KMS-11 (cell line): ENCODE data around the gene SLC48A1.
A peak's percentile ranks its signal among the peaks of the same experiment; 100 is the strongest.

Experiments used
- H2AFZ ChIP-seq: fragments of 200-600 bp; sonication (generic); 2 replicates; pipeline ENCODE4 v1.6.1; 2016; ENCODE audit warnings: antibody characterized with exemption, mixed run types, low read depth
- H3K27ac ChIP-seq: fragments of 200-600 bp; sonication (generic); 2 replicates; pipeline ENCODE4 v1.6.1; 2016; ENCODE audit warnings: mild to moderate bottlenecking, mixed run types
- H3K27me3 ChIP-seq: fragments of 200-600 bp; sonication (generic); 2 replicates; pipeline ENCODE4 v1.6.1; 2017; ENCODE audit warnings: mild to moderate bottlenecking, low read depth, mixed run types, moderate library complexity; ENCODE audit not compliant: insufficient read depth
- H3K36me3 ChIP-seq: fragments of 200-600 bp; sonication (generic); 2 replicates; pipeline ENCODE4 v1.6.1; 2017; ENCODE audit warnings: mild to moderate bottlenecking, mixed run types; ENCODE audit not compliant: insufficient read depth
- H3K4me1 ChIP-seq: fragments of 200-600 bp; sonication (generic); 2 replicates; pipeline ENCODE4 v1.6.1; 2016; ENCODE audit warnings: mild to moderate bottlenecking, low read depth, mixed run types; ENCODE audit not compliant: poor library complexity, severe bottlenecking
- H3K4me2 ChIP-seq: fragments of 200-600 bp; sonication (generic); 2 replicates; pipeline ENCODE4 v1.7.0; 2016; ENCODE audit warnings: mild to moderate bottlenecking, mixed run types
- H3K4me3 ChIP-seq: fragments of 200-600 bp; sonication (generic); IDR thresholded peaks from 2 replicates; pipeline ENCODE4 v1.6.1; 2017; ENCODE audit warnings: low read depth, low read length, mixed read lengths; ENCODE audit not compliant: insufficient read depth
- H3K79me2 ChIP-seq: fragments of 200-600 bp; sonication (generic); 2 replicates; pipeline ENCODE4 v1.6.1; 2016; ENCODE audit warnings: low read depth, mixed run types; ENCODE audit not compliant: insufficient read depth
- H3K9ac ChIP-seq: fragments of 200-600 bp; sonication (generic); 2 replicates; pipeline ENCODE4 v1.6.1; 2016; ENCODE audit warnings: mild to moderate bottlenecking, mixed run types
- H4K20me1 ChIP-seq: fragments of 200-600 bp; sonication (generic); 2 replicates; pipeline ENCODE4 v1.6.1; 2016; ENCODE audit warnings: mild to moderate bottlenecking, mixed run types; ENCODE audit not compliant: insufficient read depth
- TF ChIP-seq, protein P1 (sequence below): fragments of 200-600 bp; sonication (generic); conservative IDR thresholded peaks from 2 replicates; pipeline ENCODE4 v1.6.1; 2017; ENCODE audit warnings: low read depth, mild to moderate bottlenecking, antibody characterized with exemption, low read length, moderate library complexity, mixed read lengths

SLC48A1 gene

DNA sequence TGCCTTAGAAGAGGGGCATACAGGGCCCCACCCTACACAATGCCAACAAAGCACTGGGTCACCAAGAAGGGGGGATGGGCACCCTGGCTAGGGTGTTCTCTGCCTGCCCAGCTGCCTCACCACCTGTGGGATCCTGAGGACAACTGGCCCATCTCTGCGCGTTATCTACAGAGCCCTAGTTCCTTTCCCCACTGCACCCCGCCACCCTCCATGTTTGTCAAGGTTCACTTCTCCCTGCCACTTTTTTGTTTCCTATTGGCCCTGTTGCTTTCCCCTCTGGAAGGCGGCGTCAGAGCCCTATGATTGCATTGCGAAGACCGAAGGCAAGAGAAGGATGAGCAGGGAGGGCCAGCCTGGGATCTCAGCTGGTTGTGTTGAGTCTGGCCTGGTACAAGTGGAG, 1.6 kb downstream of the SLC48A1 start:
- H4K20me1 ChIP-seq = no peaks in the 10 kb centered on the region
- H3K9ac ChIP-seq = no peak overlapping the region
- H3K36me3 ChIP-seq = no peaks in the 10 kb centered on the region
- peaks cover 79% of the 10 kb centered on the region for H3K4me1 ChIP-seq
- peak overlapping the region; percentile 76 for H3K4me2 ChIP-seq
- H3K4me3 ChIP-seq = no peak overlapping the region
- TF ChIP-seq, protein P1, sequence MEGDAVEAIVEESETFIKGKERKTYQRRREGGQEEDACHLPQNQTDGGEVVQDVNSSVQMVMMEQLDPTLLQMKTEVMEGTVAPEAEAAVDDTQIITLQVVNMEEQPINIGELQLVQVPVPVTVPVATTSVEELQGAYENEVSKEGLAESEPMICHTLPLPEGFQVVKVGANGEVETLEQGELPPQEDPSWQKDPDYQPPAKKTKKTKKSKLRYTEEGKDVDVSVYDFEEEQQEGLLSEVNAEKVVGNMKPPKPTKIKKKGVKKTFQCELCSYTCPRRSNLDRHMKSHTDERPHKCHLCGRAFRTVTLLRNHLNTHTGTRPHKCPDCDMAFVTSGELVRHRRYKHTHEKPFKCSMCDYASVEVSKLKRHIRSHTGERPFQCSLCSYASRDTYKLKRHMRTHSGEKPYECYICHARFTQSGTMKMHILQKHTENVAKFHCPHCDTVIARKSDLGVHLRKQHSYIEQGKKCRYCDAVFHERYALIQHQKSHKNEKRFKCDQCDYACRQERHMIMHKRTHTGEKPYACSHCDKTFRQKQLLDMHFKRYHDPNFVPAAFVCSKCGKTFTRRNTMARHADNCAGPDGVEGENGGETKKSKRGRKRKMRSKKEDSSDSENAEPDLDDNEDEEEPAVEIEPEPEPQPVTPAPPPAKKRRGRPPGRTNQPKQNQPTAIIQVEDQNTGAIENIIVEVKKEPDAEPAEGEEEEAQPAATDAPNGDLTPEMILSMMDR = no peak
- H2AFZ ChIP-seq = no peak overlapping the region
- H3K79me2 ChIP-seq = peaks cover 6% of the 10 kb centered on the region; the same call in 1 of the 2 replicates
- H3K27me3 ChIP-seq = no peaks in the 10 kb centered on the region
- no peak overlapping the region; the same call in 1 of the 2 replicates for H3K27ac ChIP-seq

DNA sequence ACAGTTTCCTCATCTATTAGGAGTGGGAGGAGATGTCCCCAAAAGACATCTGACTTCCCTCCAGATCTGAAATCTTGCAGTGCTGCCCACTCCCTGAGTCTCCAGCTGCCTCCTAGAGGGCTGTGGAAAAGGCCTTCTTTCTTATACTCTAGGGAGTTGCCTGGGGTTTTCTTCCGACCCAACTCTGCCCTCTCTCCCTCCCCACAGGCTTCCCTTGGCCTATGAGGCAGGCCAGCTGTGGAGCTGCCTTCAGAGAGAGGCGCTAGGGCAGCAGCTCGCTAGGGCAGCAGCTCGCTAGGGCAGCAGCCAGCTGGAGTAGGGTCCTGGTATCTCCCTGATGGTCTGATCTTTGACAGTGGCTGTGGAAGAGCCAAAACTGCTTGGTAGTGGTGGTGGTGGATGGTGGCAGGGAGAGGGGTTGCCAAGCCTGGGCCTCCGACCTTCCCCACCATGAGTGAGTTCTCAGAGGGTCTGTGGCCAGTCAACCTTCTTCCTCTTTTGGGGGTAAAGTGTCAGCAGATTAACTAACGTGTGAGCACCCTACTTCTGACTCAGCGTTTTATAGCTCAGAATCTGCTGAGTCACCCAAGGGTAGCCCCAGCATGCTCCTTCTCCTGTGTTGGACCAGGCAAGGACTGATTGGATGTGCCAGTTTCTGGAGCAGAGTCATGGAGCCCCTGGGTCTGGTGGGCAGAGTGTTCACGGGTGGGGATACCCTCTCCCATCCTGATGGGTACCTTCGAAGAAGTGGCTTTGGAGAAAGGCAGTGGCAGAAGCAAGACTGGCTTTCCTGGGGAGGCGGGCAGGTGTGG, 2.3 kb downstream of the SLC48A1 start:
- no peaks in the 10 kb centered on the region for H3K27me3 ChIP-seq
- peak overlapping the region; percentile 61; the same call in 1 of the 2 replicates for H3K27ac ChIP-seq
- H3K9ac ChIP-seq = peak overlapping the region; percentile 8; the same call in 1 of the 2 replicates
- peaks cover 74% of the 10 kb centered on the region for H3K4me1 ChIP-seq
- H3K4me3 ChIP-seq = no peak overlapping the region
- H4K20me1 ChIP-seq = no peaks in the 10 kb centered on the region
- H2AFZ ChIP-seq = no peak overlapping the region
- peak overlapping the region; percentile 76; the same call in 1 of the 2 replicates for H3K4me2 ChIP-seq
- no peaks in the 10 kb centered on the region for H3K36me3 ChIP-seq
- TF ChIP-seq, protein P1 = no peak
- peaks cover 6% of the 10 kb centered on the region; the same call in 1 of the 2 replicates for H3K79me2 ChIP-seq

DNA sequence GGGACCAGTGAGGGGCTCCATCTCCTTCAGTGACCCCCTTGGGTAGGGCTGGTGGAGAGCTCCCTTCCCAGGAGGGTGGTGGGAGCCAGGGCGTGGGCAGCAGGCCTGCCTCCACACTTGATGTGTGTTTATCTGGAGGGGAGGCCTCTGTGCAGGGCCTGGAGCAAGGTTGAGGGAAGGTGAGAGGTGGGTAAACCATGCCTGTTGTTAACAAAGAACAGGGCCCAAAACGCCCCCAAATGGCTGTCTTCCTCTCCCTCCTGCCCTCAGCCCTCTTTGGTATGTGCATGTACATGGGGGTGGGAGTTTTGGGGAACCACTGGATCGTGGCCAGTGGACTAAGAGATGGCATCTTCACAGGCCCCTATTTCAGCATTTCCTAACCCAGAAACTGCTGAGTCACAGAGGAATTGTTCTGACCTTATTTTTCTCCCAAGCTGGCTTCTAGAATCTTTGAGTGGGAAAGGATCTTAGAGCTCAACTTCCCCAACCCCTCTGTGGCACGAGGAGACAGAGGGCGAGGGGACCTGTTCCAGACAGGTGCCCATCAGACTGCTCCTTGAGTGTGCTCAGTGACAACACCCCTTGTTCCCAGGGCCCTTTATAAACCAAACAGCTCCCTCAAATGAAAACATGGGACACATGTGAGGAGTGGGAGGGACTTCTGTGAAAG, 3.6 kb downstream of the SLC48A1 start:
- H3K27ac ChIP-seq = peak overlapping the region; percentile 61; the same call in 1 of the 2 replicates
- H3K4me1 ChIP-seq = peaks cover 70% of the 10 kb centered on the region

GRCh38 chr12:47777151-47777550, 4.1 kb downstream of the SLC48A1 start:
- peaks cover 66% of the 10 kb centered on the region for H3K4me1 ChIP-seq
- peaks cover 6% of the 10 kb centered on the region; the same call in 1 of the 2 replicates for H3K79me2 ChIP-seq
- H2AFZ ChIP-seq = no peak overlapping the region
- H3K4me3 ChIP-seq = no peak overlapping the region
- H3K4me2 ChIP-seq = peak overlapping the region; percentile 76; the same call in 1 of the 2 replicates
- TF ChIP-seq, protein P1 = no peak
- H3K9ac ChIP-seq = no peak overlapping the region; the same call in 1 of the 2 replicates
- peak overlapping the region; percentile 61; the same call in 1 of the 2 replicates for H3K27ac ChIP-seq
- H3K27me3 ChIP-seq = no peaks in the 10 kb centered on the region
- no peaks in the 10 kb centered on the region for H3K36me3 ChIP-seq
- no peaks in the 10 kb centered on the region for H4K20me1 ChIP-seq

More for the DNA sequence above, 3.6 kb downstream of the SLC48A1 start:
- peak overlapping the region; percentile 34; the same call in 1 of the 2 replicates for H3K9ac ChIP-seq
- H3K79me2 ChIP-seq = peaks cover 6% of the 10 kb centered on the region; the same call in 1 of the 2 replicates
- TF ChIP-seq, protein P1 = no peak
- peak overlapping the region; percentile 76; the same call in 1 of the 2 replicates for H3K4me2 ChIP-seq
- H4K20me1 ChIP-seq = no peaks in the 10 kb centered on the region
- H2AFZ ChIP-seq = no peak overlapping the region
- H3K4me3 ChIP-seq = no peak overlapping the region
- H3K27me3 ChIP-seq = no peaks in the 10 kb centered on the region
- H3K36me3 ChIP-seq = no peaks in the 10 kb centered on the region
